Astrocyte of the spinal cord (primary cell): Measurements from ENCODE around the gene ADAMTSL1.
A peak's percentile ranks its signal among the peaks of the same experiment; 100 is the strongest.

Experiments used
- DNase-seq: peaks from one replicate; pipeline ENCODE4 v3.0.0; 2011; ENCODE audit warnings: low read depth, low spot score
- H3K4me3 ChIP-seq: 2 replicates; pipeline ENCODE4 v1.5.1; 2011; ENCODE audit warnings: low read depth, mild to moderate bottlenecking, low read length, moderate library complexity
- in situ Hi-C: cut with HindIII; loops from 2 replicates; pipeline ENCODE4 v1.10.0; 2017; ENCODE audit warnings: low sequenced_read_pairs
- TF ChIP-seq, protein P1 (sequence below): IDR thresholded peaks from 2 replicates; pipeline ENCODE4 v1.5.1; 2012; ENCODE audit warnings: low read depth, mild to moderate bottlenecking, low read length, inconsistent platforms

The ADAMTSL1 gene

DNA sequence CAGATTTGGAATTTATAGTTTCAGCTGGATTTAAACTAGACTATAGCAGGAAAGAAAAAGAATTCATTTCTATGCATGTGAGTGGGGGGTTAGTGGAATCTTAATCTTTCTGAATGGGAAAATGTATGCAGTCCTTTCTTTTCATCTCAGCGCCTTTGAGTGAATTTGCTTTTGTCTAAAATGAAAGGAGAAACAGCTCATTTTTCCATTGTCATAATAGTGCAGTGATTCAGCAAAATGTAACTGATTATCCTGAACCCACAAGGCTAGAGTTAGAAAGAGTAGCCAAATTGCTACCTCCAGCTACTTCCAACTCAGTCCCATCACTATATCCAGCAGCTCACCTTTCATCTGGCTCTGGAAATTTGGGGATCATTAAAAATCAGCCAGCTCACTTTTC, 134.4 kb downstream of the ADAMTSL1 start:
- in situ Hi-C loops, result no loop called here
- TF ChIP-seq, protein P1, sequence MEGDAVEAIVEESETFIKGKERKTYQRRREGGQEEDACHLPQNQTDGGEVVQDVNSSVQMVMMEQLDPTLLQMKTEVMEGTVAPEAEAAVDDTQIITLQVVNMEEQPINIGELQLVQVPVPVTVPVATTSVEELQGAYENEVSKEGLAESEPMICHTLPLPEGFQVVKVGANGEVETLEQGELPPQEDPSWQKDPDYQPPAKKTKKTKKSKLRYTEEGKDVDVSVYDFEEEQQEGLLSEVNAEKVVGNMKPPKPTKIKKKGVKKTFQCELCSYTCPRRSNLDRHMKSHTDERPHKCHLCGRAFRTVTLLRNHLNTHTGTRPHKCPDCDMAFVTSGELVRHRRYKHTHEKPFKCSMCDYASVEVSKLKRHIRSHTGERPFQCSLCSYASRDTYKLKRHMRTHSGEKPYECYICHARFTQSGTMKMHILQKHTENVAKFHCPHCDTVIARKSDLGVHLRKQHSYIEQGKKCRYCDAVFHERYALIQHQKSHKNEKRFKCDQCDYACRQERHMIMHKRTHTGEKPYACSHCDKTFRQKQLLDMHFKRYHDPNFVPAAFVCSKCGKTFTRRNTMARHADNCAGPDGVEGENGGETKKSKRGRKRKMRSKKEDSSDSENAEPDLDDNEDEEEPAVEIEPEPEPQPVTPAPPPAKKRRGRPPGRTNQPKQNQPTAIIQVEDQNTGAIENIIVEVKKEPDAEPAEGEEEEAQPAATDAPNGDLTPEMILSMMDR, result no peak

DNA sequence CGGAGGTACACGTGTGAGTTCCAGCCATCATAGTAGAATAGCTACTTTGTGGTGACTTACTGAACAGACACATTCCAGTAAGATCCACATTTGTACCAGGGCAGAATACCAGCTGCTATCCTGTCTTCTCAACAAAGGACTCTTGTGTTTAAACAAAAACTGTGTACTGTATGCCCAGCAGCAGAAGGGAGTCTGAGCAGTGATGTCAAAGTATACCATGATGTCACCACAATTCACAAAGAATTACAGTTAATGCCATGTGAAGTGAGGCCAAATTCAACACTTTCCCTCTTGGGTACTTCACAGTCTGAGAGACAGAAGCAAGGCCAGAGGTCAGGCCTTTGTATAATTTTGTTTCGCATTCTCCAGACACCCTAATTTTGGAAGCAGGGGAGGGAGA, 137.0 kb downstream of the ADAMTSL1 start:
- in situ Hi-C loops, result no loop called here
- TF ChIP-seq, protein P1, result no peak
- DNase-seq, result peak; percentile 61
- no peak overlapping the region for H3K4me3 ChIP-seq

More for the DNA sequence above, 134.4 kb downstream of the ADAMTSL1 start:
- no peak overlapping the region for H3K4me3 ChIP-seq
- peak; percentile 26 for DNase-seq

DNA sequence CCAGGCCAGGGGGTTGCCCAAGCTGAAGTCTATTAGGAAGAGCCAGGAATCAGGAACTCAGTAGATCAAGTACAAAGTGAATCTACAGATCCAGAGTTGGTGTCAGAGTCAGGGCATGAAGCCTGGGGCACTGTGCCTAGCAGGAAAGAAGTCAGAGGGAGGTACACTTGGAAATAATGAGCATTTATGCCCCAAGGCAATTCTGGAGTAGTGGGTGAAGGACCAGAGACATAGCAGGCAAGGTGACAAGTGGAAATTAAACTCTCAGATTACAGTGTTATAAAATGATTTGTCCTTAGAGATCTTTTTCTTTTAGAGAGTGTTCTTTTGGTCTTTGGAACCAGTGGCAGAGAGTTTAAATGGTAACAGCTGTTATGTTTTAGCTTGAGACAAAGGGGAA, 138.0 kb downstream of the ADAMTSL1 start:
- in situ Hi-C loops, result no loop called here
- no peak overlapping the region for H3K4me3 ChIP-seq
- DNase-seq, result no peak
- TF ChIP-seq, protein P1, result no peak

DNA sequence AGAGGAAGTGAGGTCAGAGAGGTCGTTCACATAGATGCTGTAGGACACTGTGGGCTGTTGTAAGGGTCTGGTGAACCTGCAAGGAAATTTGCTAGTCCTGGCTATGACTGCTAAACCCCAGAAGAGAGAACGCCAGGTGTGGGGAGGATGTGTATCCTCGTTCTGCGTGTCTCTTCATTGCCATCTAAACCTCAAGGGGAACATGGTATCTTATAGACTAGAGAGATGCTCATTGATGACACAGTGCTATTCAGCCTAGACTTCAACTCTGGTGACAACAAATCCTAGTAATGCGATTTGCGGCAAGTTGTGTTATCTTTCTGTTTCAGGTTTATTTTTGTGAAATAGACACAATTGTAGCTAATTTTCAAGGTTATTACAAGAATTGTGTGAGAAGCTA, 140.2 kb downstream of the ADAMTSL1 start:
- no peak for DNase-seq
- TF ChIP-seq, protein P1, result no peak
- in situ Hi-C loops, result no loop called here
- H3K4me3 ChIP-seq, result no peak overlapping the region

DNA sequence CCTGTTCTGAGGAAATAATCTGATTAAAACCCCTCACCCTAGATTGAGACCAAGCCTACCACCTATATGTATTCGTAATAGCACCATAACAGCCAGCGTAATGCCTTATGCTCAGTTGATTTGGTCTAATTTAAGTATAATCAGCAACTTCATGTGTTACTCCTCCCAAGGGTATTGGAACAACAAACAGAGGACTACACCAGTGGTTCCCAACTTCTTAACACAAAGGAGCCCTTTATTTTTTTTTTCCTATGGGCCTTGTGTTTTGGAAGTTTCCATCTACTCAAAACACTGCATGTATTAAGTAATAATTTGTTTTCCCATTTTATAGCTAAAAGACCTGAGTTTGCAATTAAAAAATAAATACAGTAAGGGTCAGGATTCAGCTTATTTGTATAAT, 140.7 kb downstream of the ADAMTSL1 start:
- in situ Hi-C loops, result no loop called here
- TF ChIP-seq, protein P1, result no peak
- no peak for DNase-seq

DNA sequence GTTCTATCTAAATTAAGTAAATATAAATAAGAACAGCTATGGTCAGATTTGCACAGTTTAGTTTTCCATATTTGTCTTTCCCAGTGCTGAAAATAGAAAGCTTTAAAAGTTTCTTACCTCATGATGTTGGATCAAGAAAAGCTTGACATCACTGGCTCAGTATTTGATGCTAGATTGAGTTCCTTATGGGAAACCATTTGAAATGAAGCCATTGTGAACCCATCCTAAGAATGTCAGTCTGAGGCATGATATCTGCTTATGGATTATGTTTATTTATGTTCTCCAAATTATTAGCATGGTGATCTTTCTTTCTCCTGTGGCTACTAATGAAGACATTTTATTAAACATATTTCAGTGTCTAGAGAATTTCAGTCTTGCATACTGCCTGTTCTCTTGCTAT, 143.0 kb downstream of the ADAMTSL1 start:
- in situ Hi-C loops, result no loop called here
- TF ChIP-seq, protein P1, result no peak
- H3K4me3 ChIP-seq, result no peak overlapping the region
- DNase-seq, result no peak

More for the DNA sequence above, 140.7 kb downstream of the ADAMTSL1 start:
- no peak overlapping the region for H3K4me3 ChIP-seq

DNA sequence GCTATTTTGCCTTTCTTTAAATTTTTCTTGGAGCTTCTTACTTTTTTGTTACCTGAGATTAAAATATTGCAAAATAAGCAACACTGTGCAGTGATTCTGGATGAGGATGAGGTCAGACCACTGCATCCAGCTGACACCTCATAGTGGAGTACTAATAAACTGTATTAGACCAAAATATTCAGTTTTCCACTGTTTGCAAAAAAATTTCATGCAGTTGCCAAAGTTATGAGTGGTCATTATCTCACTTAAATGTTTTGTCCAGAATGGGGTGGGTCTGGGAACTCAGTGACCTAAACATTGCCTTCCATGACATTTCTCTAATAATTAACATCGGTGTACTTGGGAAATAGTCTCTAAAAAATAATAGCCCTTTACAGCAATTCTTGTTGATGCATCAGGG, 143.8 kb downstream of the ADAMTSL1 start:
- TF ChIP-seq, protein P1, result no peak
- H3K4me3 ChIP-seq, result no peak overlapping the region
- in situ Hi-C loops, result no loop called here
- DNase-seq, result no peak
